H1 (cell line): ENCODE data around the gene WNT8B. TPM values are rescaled to one million over a fixed set of nuclear protein-coding genes. Genes with fewer than 3 reads are reported as not detected.

ENCODE experiments used
- ATF2 ChIP-seq: IDR thresholded peaks from 2 replicates; pipeline ENCODE4 v1.6.1; 2012; ENCODE audit warnings: low read length, inconsistent platforms
- BACH1 ChIP-seq: IDR thresholded peaks from 2 replicates; pipeline ENCODE4 v1.6.1; 2012; ENCODE audit warnings: low read length, improper control_type of control experiment
- PHF8 ChIP-seq: fragments of 200-600 bp; sonication (generic); conservative IDR thresholded peaks from 2 replicates; pipeline ENCODE4 v1.7.1; 2012; ENCODE audit warnings: low read depth, mild to moderate bottlenecking, inconsistent platforms, low read length, moderate library complexity
- SP4 ChIP-seq: IDR thresholded peaks from 2 replicates; pipeline ENCODE4 v1.6.1; 2012; ENCODE audit warnings: low read length, inconsistent platforms
- TBP ChIP-seq: IDR thresholded peaks from 2 replicates; pipeline ENCODE4 v1.6.1; 2011; ENCODE audit warnings: low read depth, low read length, improper control_type of control experiment
- polyA plus RNA-seq, 7 experiments: library from polyadenylated mRNA; depleted of rRNA in 3 of 7; stranded (reverse) in 5 of 7; unstranded in 2 of 7; fragments of >200 nt in 5 of 7; fragments of 200-250 nt in 2 of 7; gene quantifications; 1 replicate in 5 of 7; 2 replicates in 1 of 7; 4 replicates in 1 of 7; pipeline versions ENCODE4 v1.2.1 to v1.2.3, GENCODE V29; 2011 to 2013; ENCODE audit warnings: missing spikeins in 2 of 7, mixed read lengths in 2 of 7
- total RNA-seq: library from RNA; stranded (reverse); fragmentation: NEBNext Ultra II Directional; extraction: Animal tissue kit (Norgen Biotek cat#: 25700); gene quantifications from 2 replicates; pipeline ENCODE4 v1.2.1, GENCODE V29; 2021
- TF ChIP-seq, protein P1 (sequence below): IDR thresholded peaks from 2 replicates; pipeline ENCODE4 v1.6.1; 2011; ENCODE audit warnings: low read length, improper control_type of control experiment
- TF ChIP-seq, protein P2 (sequence below): fragments of 300-600 bp; sonication (generic); IDR thresholded peaks from 2 replicates; pipeline ENCODE4 v1.7.1; 2012; ENCODE audit warnings: low read length, moderate library complexity, mild to moderate bottlenecking, inconsistent platforms; ENCODE audit not compliant: insufficient replicate concordance

WNT8B gene
- total and polyA plus RNA-seq, 2 of the 8 experiments (the other 6 are each of a cell fraction or from before 2014, with no cell fraction given), result 0.20 to 0.67 TPM

- no peak for TF ChIP-seq ATF2
- no peak for TF ChIP-seq TBP
- no peak for TF ChIP-seq PHF8
- no peak for TF ChIP-seq BACH1
- TF ChIP-seq, protein P1, sequence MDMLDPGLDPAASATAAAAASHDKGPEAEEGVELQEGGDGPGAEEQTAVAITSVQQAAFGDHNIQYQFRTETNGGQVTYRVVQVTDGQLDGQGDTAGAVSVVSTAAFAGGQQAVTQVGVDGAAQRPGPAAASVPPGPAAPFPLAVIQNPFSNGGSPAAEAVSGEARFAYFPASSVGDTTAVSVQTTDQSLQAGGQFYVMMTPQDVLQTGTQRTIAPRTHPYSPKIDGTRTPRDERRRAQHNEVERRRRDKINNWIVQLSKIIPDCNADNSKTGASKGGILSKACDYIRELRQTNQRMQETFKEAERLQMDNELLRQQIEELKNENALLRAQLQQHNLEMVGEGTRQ, result no peak
- TF ChIP-seq SP4, result no peak
- TF ChIP-seq, protein P2, sequence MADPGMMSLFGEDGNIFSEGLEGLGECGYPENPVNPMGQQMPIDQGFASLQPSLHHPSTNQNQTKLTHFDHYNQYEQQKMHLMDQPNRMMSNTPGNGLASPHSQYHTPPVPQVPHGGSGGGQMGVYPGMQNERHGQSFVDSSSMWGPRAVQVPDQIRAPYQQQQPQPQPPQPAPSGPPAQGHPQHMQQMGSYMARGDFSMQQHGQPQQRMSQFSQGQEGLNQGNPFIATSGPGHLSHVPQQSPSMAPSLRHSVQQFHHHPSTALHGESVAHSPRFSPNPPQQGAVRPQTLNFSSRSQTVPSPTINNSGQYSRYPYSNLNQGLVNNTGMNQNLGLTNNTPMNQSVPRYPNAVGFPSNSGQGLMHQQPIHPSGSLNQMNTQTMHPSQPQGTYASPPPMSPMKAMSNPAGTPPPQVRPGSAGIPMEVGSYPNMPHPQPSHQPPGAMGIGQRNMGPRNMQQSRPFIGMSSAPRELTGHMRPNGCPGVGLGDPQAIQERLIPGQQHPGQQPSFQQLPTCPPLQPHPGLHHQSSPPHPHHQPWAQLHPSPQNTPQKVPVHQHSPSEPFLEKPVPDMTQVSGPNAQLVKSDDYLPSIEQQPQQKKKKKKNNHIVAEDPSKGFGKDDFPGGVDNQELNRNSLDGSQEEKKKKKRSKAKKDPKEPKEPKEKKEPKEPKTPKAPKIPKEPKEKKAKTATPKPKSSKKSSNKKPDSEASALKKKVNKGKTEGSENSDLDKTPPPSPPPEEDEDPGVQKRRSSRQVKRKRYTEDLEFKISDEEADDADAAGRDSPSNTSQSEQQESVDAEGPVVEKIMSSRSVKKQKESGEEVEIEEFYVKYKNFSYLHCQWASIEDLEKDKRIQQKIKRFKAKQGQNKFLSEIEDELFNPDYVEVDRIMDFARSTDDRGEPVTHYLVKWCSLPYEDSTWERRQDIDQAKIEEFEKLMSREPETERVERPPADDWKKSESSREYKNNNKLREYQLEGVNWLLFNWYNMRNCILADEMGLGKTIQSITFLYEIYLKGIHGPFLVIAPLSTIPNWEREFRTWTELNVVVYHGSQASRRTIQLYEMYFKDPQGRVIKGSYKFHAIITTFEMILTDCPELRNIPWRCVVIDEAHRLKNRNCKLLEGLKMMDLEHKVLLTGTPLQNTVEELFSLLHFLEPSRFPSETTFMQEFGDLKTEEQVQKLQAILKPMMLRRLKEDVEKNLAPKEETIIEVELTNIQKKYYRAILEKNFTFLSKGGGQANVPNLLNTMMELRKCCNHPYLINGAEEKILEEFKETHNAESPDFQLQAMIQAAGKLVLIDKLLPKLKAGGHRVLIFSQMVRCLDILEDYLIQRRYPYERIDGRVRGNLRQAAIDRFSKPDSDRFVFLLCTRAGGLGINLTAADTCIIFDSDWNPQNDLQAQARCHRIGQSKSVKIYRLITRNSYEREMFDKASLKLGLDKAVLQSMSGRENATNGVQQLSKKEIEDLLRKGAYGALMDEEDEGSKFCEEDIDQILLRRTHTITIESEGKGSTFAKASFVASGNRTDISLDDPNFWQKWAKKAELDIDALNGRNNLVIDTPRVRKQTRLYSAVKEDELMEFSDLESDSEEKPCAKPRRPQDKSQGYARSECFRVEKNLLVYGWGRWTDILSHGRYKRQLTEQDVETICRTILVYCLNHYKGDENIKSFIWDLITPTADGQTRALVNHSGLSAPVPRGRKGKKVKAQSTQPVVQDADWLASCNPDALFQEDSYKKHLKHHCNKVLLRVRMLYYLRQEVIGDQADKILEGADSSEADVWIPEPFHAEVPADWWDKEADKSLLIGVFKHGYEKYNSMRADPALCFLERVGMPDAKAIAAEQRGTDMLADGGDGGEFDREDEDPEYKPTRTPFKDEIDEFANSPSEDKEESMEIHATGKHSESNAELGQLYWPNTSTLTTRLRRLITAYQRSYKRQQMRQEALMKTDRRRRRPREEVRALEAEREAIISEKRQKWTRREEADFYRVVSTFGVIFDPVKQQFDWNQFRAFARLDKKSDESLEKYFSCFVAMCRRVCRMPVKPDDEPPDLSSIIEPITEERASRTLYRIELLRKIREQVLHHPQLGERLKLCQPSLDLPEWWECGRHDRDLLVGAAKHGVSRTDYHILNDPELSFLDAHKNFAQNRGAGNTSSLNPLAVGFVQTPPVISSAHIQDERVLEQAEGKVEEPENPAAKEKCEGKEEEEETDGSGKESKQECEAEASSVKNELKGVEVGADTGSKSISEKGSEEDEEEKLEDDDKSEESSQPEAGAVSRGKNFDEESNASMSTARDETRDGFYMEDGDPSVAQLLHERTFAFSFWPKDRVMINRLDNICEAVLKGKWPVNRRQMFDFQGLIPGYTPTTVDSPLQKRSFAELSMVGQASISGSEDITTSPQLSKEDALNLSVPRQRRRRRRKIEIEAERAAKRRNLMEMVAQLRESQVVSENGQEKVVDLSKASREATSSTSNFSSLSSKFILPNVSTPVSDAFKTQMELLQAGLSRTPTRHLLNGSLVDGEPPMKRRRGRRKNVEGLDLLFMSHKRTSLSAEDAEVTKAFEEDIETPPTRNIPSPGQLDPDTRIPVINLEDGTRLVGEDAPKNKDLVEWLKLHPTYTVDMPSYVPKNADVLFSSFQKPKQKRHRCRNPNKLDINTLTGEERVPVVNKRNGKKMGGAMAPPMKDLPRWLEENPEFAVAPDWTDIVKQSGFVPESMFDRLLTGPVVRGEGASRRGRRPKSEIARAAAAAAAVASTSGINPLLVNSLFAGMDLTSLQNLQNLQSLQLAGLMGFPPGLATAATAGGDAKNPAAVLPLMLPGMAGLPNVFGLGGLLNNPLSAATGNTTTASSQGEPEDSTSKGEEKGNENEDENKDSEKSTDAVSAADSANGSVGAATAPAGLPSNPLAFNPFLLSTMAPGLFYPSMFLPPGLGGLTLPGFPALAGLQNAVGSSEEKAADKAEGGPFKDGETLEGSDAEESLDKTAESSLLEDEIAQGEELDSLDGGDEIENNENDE, result no peak
Measured at GRCh38 chr10:100524638-100525037, 61.8 kb downstream of the WNT8B start (continued).
